GM19035 (cell line): ENCODE data around the gene VMP1.
"Not testable (repeated sequence)": the region's sequence is repeated elsewhere in the genome, so short reads cannot be mapped to it uniquely, and the experiment has no call there.

ENCODE experiments used
- ATAC-seq: cut with Tn5 transposase; IDR thresholded peaks from one replicate; pipeline ENCODE4 v1.9.1; 2021; ENCODE audit not compliant: unreplicated experiment

VMP1 gene

GRCh38 chr17:59806322-59806721 lies 98.9 kb downstream of the VMP1 start:
- not testable (repeated sequence) for ATAC-seq

GRCh38 chr17:59807892-59808509 lies 100.5 kb downstream of the VMP1 start:
- no peak for ATAC-seq

DNA sequence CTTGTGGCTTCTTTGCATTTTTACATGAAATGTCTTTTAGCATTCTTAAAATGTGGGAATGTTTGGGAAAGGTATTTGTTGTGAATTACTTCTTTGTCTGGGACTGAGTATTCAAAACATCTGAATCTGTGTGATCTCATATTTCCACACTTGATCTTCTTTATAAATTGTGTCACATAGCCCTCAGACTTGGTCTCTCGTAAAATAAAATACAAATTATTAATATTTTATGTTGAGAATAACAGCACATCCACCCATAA lies 103.4 kb downstream of the VMP1 start:
- ATAC-seq, result no peak

GRCh38 chr17:59811209-59811608 lies 103.8 kb downstream of the VMP1 start:
- ATAC-seq, result no peak

DNA sequence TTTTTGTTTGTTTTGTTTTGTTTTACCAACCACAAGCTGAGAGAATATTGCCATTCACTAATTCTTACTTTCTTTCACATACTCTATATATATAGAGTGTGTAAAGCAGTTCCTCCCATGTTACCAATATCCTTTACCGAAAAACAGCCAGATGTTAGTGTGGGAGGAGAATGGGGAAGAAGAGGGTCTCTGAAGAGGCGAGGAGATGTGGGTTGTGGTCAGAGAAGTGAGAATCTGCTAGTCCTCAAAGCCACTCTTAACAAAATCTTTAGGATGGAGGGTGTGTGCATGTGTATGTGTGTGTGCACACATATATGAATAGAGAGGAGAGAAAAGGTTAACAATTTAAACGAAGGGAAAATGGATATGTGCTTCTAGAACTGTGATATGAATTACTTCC lies 104.7 kb downstream of the VMP1 start:
- no peak for ATAC-seq

GRCh38 chr17:59814276-59814675 lies 106.8 kb downstream of the VMP1 start:
- no peak for ATAC-seq

DNA sequence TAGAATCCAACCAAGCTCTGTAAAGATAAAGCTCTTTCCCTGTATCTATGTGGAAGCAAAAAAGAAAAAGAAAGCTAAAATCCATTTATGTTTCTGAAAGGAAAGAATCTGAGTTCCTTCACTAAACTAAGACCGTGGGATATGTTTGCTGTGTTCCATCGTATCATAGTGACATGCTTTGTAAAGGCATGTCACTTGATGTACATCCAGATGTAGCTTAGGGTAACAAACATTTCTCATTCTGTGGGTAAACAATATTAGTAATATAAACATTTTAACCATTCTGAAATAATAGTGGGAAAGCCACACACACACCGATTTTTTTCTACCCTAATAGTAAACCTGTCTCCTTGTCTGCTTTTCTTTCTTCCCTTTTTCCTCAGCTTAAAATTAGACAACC lies 107.2 kb downstream of the VMP1 start:
- no peak for ATAC-seq

- no peak for ATAC-seq
Observed at GRCh38 chr17:59815965-59816364, 108.5 kb downstream of the VMP1 start.

GRCh38 chr17:59825533-59826322 lies 118.3 kb downstream of the VMP1 start:
- no peak for ATAC-seq

- ATAC-seq, result no peak
Observed at GRCh38 chr17:59826706-59827453, 119.4 kb downstream of the VMP1 start.

- ATAC-seq, result no peak
Observed at GRCh38 chr17:59827721-59828477, 120.4 kb downstream of the VMP1 start.

GRCh38 chr17:59828478-59828760 lies 121.0 kb downstream of the VMP1 start:
- no peak for ATAC-seq

GRCh38 chr17:59828819-59829216 lies 121.4 kb downstream of the VMP1 start:
- not testable (repeated sequence) for ATAC-seq

- ATAC-seq, result peak; percentile 79
Observed at GRCh38 chr17:59829217-59830006, 122.0 kb downstream of the VMP1 start.

GRCh38 chr17:59830007-59830630 lies 122.7 kb downstream of the VMP1 start:
- ATAC-seq, result no peak

- no peak for ATAC-seq
Observed at GRCh38 chr17:59830846-59831486, 123.5 kb downstream of the VMP1 start.

DNA sequence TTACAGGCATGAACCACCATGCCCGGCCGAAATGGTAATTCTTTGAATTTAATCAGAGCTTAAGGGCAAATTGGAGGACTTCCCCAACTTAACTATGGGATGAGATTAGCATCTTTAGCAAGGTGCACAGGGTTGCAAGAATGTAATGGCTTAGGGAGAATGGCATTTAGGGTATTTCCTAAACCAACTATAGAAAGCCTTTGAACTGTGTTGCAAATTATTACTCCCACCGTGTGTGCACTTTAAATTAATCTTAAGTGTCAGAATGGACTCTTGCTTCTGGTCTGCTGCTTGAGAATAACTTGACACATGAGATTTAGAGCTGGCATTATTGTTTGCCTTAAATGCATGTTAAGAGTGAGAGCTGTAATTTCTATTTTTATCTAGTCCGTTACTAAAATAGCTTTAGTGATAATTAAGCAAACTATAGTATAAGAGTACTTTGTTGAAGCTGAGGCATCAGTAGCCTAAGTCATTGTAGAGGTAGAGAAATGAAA lies 125.5 kb downstream of the VMP1 start:
- ATAC-seq, result no peak

DNA sequence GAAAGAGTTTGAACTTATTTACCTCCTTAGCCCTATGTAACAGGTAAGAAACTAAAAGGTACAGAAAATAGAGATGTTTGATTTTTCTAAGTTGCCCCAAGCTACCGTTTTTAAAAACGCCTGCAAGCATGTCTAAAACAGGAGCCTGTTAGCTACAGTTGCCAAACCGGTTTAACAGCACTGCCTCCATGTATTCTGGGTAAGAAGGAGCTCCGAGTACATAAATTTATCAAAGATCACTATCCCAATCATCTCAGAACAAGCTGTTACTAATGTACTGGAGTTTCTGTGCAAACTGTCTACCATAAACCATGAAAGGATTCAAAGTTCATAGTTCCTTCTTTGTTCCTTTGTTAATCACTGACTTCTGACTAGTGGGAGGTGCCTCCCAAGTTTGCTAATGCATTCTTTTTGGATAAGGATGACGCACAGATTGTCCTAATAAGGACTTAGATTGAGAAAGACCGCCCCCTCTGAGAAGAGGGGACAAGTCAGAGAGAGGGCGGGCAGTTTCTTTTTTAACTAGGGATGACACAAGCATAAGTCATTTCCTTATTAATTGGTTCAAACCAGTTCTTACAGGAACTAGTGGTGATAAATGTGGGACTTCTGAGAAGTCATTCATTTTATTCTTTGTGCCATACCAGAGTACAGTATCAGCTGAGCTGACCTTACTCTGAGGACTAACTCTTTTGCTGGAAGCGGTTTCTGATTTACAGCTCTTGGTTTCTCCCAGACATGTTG lies 130.0 kb downstream of the VMP1 start:
- peak; percentile 73 for ATAC-seq
